Astrocyte of the spinal cord (primary cell): Measurements from ENCODE around the gene DCST1.

Source experiments
- DNase-seq: peaks from one replicate; pipeline ENCODE4 v3.0.0; 2011; ENCODE audit warnings: low read depth, low spot score
- H3K4me3 ChIP-seq: 2 replicates; pipeline ENCODE4 v1.5.1; 2011; ENCODE audit warnings: low read depth, mild to moderate bottlenecking, low read length, moderate library complexity
- in situ Hi-C: cut with HindIII; loops from 2 replicates; pipeline ENCODE4 v1.10.0; 2017; ENCODE audit warnings: low sequenced_read_pairs
- TF ChIP-seq, protein P1 (sequence below): IDR thresholded peaks from 2 replicates; pipeline ENCODE4 v1.5.1; 2012; ENCODE audit warnings: low read depth, mild to moderate bottlenecking, low read length, inconsistent platforms

DCST1 gene

DNA sequence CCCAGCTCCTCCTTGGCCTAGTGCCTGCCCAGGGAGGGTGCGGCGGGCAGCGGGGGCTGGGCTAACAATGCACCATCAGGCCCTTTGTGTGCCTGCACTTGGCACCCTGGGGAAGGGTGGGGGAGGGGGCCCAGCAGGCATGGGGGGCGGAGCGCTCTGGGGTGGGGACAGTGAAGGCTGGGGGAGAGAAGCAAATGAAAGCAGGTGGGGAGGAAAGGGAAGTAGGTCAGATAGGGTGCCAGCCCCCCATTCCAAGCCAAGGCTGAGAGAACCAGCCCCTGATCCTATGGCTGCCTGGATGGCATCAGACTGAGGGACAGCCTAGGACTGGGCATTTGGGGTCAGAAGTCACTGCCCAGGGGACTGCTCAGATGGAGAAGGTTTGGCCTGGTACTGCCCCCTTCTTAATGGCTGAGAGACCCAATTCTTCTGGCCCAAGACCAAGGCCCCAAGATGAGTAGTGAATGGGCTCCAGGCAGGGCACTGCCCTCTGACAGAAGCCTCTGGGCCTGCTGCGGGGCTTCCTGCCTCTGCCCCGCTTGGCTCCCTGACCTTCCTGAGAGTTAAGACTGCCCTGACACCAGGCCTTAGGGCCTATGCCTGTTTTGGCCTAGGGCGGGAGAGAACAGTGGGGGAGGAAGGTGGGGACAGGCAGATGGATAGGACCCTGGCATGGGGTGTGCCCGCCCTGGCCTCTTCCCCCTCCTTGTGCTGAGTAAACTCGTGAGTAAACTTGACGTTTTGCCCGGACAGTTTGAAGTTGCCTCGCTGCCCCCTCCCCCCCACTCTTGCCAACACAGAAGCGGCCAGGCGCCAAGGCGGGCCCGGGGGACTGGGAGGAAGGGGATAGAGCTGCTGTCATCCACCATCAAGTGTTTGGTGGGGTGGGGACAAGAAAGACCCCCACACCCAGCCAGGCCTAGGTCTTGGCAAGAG is 28.3 kb upstream of the DCST1 start:
- TF ChIP-seq, protein P1, sequence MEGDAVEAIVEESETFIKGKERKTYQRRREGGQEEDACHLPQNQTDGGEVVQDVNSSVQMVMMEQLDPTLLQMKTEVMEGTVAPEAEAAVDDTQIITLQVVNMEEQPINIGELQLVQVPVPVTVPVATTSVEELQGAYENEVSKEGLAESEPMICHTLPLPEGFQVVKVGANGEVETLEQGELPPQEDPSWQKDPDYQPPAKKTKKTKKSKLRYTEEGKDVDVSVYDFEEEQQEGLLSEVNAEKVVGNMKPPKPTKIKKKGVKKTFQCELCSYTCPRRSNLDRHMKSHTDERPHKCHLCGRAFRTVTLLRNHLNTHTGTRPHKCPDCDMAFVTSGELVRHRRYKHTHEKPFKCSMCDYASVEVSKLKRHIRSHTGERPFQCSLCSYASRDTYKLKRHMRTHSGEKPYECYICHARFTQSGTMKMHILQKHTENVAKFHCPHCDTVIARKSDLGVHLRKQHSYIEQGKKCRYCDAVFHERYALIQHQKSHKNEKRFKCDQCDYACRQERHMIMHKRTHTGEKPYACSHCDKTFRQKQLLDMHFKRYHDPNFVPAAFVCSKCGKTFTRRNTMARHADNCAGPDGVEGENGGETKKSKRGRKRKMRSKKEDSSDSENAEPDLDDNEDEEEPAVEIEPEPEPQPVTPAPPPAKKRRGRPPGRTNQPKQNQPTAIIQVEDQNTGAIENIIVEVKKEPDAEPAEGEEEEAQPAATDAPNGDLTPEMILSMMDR: no peak
- no peak for DNase-seq
- H3K4me3 ChIP-seq: no peak overlapping the region
- in situ Hi-C loops: no loop called here

DNA sequence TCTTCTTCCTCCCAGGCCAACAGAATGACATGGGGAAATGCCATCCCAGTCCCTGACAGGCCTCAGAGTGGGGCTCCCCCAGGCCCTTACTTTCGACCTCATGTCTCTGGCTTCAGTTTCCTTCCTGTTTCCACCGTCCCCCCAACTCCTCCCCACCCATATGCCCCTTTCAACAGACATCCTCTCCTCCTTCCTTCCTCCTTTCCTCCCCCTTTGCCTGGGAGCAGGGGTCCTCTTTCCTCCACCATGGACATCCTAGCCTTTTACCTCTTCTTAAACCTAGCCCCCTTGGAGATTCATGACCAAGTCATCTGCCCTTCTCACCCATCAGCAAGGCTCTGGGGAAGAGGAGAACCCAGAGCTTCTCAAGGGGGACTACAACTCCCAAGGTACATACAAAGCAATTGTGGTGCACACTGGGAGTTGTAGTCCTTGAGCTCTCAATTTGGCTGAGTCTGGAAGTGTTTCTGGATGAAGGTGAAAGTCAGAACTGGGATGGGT is 27.0 kb upstream of the DCST1 start:
- H3K4me3 ChIP-seq: no peak overlapping the region
- DNase-seq: no peak

DNA sequence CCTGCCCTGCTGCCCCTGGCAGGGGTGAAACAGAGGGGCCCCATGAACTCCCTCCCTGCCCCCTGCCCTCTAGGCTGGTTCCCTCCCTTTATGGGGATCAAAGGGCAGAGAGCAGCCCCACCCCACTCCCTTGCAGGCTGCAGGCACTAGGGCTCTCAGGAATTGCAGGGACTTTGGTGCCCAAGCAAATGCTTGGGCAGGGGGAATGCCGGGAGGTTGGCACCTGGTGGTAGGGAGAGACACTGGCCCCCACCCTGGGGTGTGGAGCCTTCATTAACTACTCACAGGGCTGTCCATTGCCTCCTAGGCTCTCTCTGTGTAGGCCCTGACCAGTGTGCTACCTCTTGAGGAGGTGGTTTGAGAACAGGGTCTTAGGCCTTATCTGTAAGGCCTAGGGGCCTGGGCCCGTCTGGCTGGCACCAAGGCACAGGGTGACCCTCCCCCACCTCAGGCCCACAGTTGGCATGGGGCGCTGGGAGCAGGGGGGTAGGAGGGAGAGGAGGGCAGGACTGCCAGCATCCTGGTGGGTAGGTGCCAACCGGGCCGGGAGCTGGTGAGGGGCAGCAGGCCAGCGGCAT is 26.3 kb upstream of the DCST1 start:
- in situ Hi-C loops: no loop called here
- H3K4me3 ChIP-seq: no peak overlapping the region
- DNase-seq: no peak
- TF ChIP-seq, protein P1: no peak

More for the DNA sequence above, 27.0 kb upstream of the DCST1 start:
- in situ Hi-C loops: no loop called here
- TF ChIP-seq, protein P1: no peak

DNA sequence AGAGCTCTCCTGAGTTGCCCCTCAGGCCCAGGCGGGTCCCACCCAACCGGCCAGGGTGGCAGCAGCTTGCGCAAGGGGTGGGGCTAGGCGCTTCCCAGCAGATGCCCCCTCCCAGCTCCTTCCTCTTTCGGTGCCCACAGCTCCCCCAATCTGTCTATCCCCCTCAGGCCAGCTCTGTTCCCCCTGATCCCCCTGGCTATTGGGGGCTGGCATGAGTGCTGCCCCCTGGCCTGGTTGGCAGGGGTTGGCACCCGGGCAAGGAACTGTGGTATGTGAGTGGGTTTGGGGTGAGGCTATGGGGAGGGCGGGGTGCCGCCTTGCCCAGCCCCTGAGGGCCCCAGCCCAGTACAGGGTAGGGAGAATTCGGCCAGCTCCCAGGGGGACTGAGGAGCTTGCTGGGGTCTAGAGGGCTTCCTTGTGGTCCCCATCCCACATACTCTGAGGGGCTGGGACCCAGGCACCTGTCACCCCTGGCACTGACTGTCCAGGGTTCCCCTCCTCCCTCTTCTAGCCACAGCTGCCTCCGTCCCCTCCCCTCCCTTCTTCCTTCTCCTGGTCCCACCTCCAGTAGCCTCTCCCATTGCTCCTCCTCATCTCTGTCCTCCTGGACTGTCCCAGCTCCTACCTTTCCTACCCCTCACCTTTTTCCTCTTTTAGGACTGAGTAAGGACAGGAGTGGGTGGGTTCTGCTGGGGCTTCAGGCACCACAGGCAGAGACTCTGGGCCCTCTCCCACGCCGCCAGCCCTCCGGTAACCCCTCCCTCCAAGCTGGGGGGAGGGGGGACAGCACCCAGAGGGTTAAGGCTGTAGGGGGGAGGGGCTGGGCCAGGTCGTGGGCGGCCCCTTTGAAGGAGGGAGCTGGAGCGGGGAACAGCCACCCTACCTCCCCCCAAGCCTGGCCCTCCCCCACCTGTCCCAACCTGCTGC is 25.3 kb upstream of the DCST1 start:
- TF ChIP-seq, protein P1: no peak
- no peak overlapping the region for H3K4me3 ChIP-seq
- in situ Hi-C loops: no loop called here
- no peak for DNase-seq

DNA sequence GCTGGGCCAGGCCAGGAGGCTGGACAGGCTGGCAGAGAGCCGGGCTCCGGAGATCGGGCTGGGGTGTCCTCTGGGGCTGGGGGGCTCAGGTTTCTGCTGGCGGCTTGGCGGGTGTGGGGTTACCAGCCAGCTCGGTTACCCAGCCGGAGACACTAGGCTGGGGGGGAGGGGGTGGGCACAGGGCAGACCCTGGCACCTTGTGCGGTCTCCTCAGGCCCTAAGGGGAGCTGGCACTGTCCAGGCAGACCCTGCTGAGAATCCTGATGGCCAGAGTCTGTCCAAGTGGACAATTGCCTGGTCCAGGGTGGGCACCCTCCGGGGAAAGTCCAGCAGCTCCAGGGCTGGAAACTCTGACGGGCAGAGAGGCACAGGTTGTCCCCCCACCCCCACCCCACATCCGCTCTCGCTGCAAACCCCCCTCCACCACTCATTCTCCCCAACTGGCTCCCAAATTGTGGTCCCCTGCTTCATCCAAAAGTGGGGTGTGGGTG is 24.4 kb upstream of the DCST1 start:
- TF ChIP-seq, protein P1: no peak
- no peak overlapping the region for H3K4me3 ChIP-seq
- no peak for DNase-seq
- in situ Hi-C loops: no loop called here

DNA sequence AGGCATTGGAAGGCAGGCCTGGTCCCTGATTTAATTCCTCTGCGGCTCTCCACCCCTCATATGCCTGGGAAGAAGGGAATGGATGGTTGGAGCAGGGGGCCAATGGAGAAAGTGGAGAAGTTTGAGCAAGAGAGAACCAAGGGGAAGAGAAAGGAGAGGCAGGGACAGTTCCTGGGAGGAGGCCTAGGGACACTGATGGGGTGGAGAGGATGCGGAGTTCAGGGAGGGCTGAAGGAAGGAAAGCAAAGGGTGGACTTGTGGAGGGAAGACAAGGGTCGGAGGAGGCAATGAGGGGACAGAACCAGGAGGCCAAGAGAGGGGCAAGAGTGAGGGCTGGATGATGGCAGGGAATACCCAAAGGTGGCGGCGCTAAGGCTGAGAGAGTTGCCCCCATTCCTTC is 23.9 kb upstream of the DCST1 start:
- in situ Hi-C loops: no loop called here
- TF ChIP-seq, protein P1: no peak
- DNase-seq: no peak
- H3K4me3 ChIP-seq: no peak overlapping the region
